Midbrain (tissue), 1 donor: ENCODE results near the gene USP34.
"Not testable (repeated sequence)": the region's sequence is repeated elsewhere in the genome, so short reads cannot be mapped to it uniquely, and the experiment has no call there.

Experiments
- DNase-seq: peaks from one replicate; lab custom pipeline; 2025; lab: John Stamatoyannopoulos, UW

Gene USP34

GRCh38 chr2:61423714-61424113, 47.2 kb downstream of the USP34 start:
- DNase-seq: no peak

- no peak for DNase-seq
Observed at GRCh38 chr2:61421611-61422010, 49.3 kb downstream of the USP34 start.

- no peak for DNase-seq
Observed at GRCh38 chr2:61420991-61421544, 49.8 kb downstream of the USP34 start.

GRCh38 chr2:61419570-61419969, 51.3 kb downstream of the USP34 start:
- no peak for DNase-seq

GRCh38 chr2:61419129-61419528, 51.8 kb downstream of the USP34 start:
- DNase-seq: no peak

GRCh38 chr2:61416871-61417645, 53.8 kb downstream of the USP34 start:
- DNase-seq: no peak

- DNase-seq: no peak
Observed at GRCh38 chr2:61415265-61415664, 55.6 kb downstream of the USP34 start.

- no peak for DNase-seq
Observed at GRCh38 chr2:61414674-61415073, 56.2 kb downstream of the USP34 start.

- DNase-seq: no peak
Observed at GRCh38 chr2:61411109-61411508, 59.8 kb downstream of the USP34 start.

GRCh38 chr2:61410185-61410584, 60.7 kb downstream of the USP34 start:
- DNase-seq: no peak

GRCh38 chr2:61405813-61406212, 65.1 kb downstream of the USP34 start:
- no peak for DNase-seq

GRCh38 chr2:61404438-61404837, 66.4 kb downstream of the USP34 start:
- DNase-seq: no peak

- no peak for DNase-seq
Observed at GRCh38 chr2:61398413-61398812, 72.5 kb downstream of the USP34 start.

GRCh38 chr2:61396005-61396404, 74.9 kb downstream of the USP34 start:
- no peak for DNase-seq

- not testable (repeated sequence) for DNase-seq
Observed at GRCh38 chr2:61387588-61387987, 83.3 kb downstream of the USP34 start.

- DNase-seq: not testable (repeated sequence)
Observed at GRCh38 chr2:61380882-61381197, 90.0 kb downstream of the USP34 start.

- DNase-seq: no peak
Observed at GRCh38 chr2:61380056-61380881, 90.6 kb downstream of the USP34 start.

GRCh38 chr2:61379521-61379920, 91.4 kb downstream of the USP34 start:
- DNase-seq: no peak

- no peak for DNase-seq
Observed at GRCh38 chr2:61378281-61378680, 92.6 kb downstream of the USP34 start.

- DNase-seq: no peak
Observed at GRCh38 chr2:61377046-61377445, 93.8 kb downstream of the USP34 start.

- no peak for DNase-seq
Observed at GRCh38 chr2:61376211-61376610, 94.7 kb downstream of the USP34 start.

GRCh38 chr2:61371027-61371426, 99.9 kb downstream of the USP34 start:
- no peak for DNase-seq
